GM12801 (cell line): ENCODE results near the gene RNGTT.

Source experiments
- TF ChIP-seq, protein P1 (sequence below): IDR thresholded peaks from one replicate; pipeline ENCODE4 v1.5.1; 2011; ENCODE audit warnings: control low read depth; ENCODE audit not compliant: insufficient read length; ENCODE audit errors: extremely low read depth

RNGTT gene

GRCh38 chr6:88741939-88742338 lies 221.5 kb downstream of the RNGTT start:
- TF ChIP-seq, protein P1, sequence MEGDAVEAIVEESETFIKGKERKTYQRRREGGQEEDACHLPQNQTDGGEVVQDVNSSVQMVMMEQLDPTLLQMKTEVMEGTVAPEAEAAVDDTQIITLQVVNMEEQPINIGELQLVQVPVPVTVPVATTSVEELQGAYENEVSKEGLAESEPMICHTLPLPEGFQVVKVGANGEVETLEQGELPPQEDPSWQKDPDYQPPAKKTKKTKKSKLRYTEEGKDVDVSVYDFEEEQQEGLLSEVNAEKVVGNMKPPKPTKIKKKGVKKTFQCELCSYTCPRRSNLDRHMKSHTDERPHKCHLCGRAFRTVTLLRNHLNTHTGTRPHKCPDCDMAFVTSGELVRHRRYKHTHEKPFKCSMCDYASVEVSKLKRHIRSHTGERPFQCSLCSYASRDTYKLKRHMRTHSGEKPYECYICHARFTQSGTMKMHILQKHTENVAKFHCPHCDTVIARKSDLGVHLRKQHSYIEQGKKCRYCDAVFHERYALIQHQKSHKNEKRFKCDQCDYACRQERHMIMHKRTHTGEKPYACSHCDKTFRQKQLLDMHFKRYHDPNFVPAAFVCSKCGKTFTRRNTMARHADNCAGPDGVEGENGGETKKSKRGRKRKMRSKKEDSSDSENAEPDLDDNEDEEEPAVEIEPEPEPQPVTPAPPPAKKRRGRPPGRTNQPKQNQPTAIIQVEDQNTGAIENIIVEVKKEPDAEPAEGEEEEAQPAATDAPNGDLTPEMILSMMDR, result no peak

DNA sequence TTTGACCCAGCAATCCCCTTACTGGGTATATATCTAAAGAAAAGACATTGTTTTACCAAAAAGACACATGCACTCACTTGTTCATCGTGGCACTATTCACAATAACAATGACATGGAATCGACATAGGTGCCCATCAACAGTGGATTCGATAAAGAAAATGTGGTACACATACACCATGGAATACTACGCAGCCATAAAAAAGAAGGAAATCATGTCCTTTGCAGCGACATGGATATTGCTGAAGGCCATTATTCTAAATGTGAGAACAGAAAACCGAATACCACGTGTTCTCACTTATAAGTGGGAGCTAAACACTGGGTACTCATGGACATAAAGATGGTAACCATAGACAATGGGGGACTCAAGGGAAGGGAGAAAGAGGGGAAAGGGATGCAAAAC lies 222.3 kb downstream of the RNGTT start:
- TF ChIP-seq, protein P1, result no peak

GRCh38 chr6:88734544-88734943 lies 228.9 kb downstream of the RNGTT start:
- TF ChIP-seq, protein P1, result no peak

DNA sequence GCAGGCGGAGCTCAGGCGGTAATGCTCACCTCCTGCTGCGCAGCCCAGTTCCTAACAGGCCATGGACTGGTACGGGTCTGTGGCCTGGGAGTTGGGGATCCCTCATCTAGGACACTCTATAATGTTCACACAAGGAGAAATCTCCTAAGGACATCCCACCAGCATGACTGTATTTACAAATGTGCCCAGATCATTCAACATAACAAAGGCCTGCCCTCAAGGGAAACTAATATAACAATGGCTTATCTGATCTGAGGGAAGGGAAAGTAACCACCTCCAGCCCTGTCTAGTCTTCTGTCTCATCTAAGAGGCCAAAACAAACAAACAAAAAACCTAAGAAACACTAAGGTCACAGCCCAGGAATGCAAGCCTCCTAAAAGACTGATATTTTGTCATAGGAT lies 232.8 kb downstream of the RNGTT start:
- TF ChIP-seq, protein P1, result no peak

GRCh38 chr6:88728756-88729155 lies 234.7 kb downstream of the RNGTT start:
- TF ChIP-seq, protein P1, result no peak

GRCh38 chr6:88725111-88725975 lies 238.1 kb downstream of the RNGTT start:
- TF ChIP-seq, protein P1, result no peak

DNA sequence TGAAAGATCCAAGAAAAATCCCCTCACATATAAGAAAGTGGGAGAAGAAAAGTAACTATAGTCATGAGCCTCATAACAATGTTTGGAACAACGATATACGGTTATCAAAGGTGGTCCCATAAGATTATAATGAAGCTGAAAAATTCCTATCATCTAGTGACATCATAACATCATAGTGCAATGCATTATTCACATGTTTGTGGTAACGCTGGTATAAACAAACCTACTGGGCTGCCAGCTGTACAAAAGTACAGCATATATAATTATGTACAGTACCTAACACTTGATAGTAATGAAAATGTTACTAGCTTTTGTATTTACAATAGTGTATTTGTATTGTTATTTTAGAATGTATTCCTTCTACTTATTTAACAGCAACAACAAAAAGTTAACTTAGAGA lies 240.7 kb downstream of the RNGTT start:
- TF ChIP-seq, protein P1, result no peak
